CD4-positive, alpha-beta T cell treated with Interferon alpha-2 for 1 hour (primary cell): Measurements from ENCODE around the gene CTR9.

Experiments
- DNase-seq, 2 donors: peaks; one replicate each; pipeline ENCODE4 v3.0.0-alpha.2; 2020 to 2022

CTR9 gene

DNA sequence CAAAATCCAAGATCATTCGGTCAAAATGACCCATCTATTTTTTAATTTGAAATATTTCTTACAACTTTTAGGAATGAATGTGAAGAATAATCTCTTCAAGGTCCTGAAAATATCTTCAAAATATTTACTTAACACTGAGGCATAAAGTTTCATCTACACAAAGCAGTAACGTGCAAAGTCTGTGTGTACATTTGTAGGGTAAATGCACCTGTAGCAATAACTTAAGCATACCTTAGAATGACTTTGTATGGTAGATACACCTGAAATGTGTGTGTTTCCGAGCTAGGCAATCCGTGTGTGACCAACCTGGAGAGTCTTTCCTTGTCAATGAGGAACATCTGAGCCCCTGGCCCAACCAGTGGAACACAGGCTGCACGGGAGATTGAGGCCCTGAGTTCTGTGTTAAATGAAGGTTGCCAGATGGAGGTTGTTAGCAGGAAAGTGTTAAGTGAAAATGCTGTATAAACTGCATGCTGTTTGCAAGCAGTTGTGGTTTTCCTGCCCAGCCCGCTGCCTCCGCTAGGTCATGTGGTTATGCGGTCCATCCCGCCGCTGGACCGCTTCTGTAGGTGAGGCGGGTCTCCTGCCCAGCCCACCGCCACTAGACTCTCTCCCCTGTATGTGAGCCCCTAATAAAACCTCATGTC is 7.6 kb upstream of the CTR9 start:
- DNase-seq, result peak; percentile 18 to 52

DNA sequence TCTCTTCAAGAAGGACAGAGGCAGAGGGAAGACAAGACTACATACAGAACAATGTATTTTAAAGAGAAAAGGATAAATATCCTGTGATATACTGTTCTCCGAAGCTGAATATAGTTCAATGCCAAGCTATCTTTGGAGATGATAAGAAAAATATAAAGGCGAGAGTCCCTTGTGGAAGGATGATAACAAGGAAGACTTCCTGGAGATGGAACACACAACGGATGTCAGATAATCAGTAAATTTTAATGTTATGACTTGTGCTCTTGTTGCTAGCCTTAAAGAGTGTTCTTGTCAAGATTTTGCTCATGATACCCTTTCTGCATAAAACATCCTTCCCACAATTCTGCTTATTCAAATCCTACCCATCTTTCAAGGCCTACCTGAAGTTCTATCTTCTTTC is 6.8 kb upstream of the CTR9 start:
- no peak for DNase-seq

DNA sequence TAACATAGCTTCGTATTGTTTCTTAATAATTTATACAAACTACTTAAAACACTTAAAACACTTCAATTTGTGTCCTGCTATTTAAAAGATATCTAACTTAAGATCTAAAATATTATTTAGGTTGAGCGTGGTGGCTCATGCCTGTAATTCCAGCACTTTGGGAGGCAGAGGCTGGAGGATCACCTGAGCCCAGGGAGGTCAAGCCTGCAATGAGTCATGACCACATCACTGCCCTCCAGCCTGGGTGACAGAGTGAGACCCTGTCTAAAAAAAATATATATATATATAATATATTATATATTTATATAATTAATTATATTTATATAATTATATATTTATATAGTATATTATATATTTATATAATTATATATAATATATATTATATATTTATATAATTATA is 4.2 kb upstream of the CTR9 start:
- DNase-seq, result no peak

DNA sequence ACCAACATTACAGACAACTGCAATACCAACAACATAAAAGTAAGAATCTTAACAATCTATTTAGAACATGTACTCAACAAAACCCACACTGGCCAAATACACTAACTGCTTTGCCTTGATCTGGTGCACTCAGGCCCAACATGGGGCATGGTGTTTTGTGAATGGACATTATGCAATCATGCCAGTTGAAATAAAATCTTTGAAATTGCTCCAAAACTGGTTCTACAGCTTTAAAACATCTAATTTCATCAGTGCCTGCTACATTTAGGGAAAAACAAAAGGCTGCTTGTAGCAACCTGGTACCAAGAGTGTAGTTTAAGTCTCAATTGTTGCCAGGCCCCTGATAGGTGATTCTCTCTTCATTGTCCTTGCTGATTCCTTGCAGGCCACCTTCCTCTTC is 3.3 kb upstream of the CTR9 start:
- DNase-seq, result no peak

DNA sequence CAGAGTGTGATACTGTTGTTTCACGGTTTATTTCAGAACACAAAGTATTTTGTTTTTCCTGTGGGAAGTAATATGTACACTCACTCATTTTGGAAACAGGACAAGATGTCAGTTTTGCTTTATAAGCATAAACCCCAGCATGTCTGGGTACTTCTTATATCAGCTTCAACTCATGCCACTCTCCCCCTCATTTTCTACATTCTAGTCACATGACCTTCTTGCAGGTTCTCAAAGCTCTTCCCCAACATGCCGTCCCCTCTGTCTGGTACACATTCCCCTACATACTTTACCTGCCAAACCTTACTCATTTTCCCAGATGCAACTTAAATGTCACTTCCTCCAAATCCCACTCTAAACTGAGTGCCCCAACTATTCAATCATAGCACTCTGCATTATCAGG is 1.6 kb upstream of the CTR9 start:
- no peak for DNase-seq

DNA sequence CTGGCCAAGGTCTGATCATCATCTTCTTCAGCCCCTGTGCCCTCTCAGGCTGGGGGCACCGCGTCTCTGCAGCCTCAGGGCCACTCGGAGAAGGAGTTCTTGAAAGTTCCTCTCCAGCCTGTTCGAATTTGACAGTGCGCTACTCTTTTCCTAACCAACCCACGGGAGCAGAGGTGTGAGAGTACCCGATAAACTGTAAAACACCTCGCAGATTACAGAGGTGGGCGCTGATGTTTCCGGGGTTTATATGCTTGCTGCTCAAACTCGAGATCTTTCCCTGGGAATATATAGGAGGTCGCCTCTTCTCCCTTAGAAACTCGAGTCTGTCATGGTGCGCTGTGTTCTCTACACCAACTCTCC is 515 bp downstream of the CTR9 start:
- no peak for DNase-seq

DNA sequence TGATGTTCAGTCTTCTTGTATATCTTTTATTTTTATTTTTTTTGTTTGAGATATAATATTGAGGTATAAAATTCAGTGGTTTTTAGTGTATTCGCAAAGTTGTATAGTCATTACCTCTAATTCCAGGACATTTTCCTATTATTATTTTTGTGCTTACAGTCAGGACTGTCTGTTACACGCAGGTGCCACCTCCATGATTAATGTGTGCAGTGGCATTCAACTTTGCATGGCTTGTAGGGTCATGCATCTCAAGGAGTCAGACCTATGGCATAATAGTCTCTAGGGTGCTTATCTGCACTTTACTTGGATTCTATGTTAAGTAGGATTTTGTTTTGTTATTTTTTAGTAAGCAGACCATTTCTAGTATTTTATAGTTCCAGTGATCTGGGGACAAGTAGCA is 1.0 kb downstream of the CTR9 start:
- DNase-seq, result no peak

DNA sequence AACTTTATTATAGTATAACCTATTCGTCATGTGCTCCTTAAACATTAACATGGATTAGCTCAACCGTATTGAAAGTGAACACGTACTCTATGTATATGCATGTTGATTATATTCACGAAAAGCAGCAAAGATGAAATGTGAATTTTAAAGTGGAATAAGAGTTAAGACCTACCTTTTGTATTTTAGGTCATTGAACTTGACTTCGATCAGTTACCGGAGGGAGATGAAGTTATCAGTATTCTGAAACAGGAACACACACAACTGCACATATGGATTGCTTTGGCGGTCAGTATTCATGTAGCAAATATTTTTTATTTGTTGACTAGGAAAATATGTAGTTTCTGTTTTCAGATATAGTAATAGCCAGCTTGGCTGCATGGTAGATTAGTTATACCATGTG is 1.4 kb downstream of the CTR9 start:
- DNase-seq, result no peak

DNA sequence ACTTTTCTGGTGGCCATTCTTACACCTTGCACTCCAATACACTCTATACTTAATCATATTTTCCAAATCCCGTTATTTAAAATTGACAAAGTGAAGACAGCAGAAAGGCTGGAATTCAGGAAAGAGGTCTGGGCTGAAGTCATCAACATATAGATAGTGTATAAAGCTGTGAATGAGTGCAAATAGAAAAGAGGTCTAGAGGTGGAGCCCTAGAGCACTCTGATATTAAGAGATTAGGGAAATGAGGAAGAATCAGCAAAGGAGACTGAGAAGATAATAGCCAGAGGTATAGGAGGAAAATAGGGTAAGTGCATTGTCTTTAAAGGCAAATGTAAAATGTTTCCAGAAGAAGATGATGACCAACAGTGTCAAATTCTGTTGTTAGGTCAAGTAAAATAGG is 7.9 kb downstream of the CTR9 start:
- no peak for DNase-seq

DNA sequence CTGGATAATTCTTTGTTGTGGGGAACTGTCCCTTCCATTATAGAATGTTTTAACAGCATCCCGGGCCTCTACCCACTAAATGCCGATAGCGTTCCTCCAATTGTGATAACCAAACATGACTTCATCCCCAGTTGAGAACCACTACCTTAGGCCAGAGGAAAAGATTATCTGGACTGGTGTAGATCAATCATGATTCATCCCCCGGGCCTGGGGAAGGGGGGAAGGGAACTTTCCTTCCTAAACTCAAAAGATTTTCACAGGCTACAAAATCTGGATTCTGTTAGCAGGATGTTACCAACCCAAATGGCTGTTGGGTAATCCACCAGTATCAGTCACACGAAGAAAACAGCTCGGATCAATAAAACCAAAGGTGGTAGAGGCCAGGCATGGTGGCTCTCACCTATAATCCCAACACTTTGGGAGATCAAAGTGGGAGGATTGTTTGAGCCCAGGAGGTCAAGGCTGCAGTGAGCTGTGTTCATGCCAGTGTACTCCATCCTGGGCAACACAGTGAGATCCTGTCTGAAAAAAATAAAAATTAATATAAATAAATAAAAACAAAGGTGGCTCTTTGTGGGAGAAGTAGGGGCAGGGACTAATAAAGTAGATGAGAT is 10.1 kb downstream of the CTR9 start:
- no peak for DNase-seq

DNA sequence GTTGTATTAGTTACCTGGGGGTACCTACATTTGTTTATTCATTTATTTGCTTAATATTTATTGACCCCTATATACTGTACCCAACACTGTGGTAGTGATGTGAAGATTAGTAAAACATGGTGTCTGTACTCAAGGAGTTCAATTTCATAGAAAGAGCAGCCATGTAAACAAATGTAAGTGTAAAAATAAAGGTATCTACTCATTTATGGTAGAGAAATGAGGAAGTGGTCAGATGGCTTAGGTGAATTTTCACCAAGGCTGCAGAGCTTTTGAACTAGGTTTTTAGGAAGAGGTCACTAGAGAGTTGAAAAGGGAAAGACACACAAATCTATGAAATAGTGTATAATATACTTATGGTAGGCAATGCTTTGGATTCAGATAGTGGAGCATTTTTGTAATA is 11.1 kb downstream of the CTR9 start:
- DNase-seq, result no peak

DNA sequence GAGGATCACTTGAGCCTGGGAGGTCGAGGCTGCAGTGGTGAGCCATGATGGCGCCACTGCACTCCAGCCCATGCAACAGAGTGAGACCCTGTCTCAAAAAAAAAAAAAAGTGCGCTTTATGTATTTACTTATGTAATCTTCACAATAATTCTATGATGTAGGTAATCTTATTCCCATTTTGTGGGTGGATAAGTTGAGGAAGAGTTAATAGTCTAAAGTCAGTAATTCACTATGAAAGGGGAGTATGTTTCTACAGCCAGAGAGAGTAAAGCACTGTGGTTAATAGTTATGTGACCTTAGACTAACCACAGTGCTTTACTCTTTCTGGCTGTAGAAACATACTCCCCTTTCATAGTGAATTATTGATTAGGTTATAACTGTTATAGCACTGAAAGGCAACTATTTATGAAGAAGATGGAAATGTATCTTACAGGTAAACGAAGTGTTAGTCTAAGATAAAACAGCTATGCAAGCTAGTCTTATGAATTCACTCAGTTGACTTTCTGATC is 11.9 kb downstream of the CTR9 start:
- no peak for DNase-seq

DNA sequence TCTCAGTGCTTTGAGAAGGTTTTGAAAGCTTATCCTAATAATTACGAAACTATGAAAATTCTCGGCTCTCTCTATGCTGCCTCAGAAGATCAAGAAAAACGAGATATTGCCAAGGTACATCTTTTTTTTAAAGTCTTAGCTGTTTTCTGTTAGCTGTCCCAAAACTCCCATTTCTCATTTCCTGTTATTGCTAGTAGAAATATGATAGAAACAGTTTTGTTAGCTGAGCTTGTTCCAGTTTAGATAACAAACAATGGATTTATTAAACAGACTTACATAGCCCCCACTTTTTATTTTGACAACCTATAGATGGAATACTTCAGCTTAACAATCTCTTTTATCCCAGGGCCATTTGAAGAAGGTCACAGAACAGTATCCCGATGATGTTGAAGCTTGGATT is 12.7 kb downstream of the CTR9 start:
- no peak for DNase-seq

DNA sequence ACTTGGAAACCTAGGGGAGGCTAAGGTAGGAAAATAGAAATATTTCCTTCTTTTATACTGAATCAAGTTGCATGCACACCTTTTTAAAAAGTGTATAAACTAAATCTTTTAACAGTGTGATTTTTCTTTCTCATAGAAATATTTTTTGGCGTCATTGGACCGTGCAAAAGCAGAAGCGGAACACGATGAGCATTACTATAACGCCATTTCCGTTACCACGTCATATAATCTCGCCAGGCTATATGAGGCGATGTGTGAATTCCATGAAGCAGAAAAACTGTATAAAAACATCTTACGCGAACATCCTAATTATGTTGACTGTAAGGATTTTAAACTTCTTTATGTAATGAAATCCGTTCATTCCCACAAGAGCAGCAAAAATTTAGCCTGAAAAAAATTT is 13.4 kb downstream of the CTR9 start:
- no peak for DNase-seq

DNA sequence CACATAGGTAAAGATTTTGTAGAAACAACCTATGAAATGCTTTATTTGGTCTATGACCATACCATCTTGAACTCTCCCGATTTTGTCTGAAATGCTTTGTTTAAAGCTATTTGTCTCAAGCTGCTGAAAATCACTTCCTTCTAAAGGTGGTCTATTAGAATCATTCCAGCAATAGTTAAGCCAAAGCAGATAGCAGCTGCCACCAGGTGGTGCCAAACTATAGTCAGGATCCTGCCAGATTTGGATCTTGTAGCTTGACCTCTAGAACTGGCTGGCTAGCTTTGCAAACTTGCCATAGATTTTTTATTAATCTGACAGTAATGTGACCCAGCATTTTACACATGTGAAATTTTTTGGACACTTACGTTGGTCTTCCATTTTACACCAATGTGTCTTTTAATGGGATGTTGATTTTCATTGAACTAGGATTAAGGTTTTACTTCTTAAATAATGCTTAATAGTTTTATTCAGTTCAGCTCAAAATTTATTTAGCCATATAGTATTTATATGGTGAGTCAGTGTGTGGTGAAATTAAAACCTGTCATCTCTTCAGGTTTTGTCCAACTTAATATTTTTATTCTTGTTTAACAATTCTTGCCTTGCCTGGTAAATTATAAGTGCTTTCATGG is 19.7 kb downstream of the CTR9 start:
- peak in 1 of 2 donors; percentile 27 for DNase-seq

DNA sequence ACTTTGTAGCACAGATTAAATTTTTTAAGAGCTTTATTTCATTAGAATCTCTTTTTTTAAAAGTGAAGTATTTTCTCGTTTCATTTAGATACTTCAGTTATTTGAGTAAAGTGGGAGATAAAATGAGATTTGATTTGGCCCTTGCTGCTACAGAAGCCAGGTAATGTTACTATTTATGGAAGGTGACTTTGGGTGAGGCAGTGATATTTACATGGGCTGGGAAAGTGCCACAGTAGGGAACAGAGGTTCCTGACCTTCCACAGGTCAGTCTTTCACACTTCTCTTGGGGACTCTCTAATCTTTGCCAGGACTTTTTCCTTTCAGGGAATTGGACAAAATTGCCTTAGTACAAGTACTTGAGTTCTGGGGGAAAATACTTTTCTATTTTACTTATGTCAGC is 20.4 kb downstream of the CTR9 start:
- no peak for DNase-seq

DNA sequence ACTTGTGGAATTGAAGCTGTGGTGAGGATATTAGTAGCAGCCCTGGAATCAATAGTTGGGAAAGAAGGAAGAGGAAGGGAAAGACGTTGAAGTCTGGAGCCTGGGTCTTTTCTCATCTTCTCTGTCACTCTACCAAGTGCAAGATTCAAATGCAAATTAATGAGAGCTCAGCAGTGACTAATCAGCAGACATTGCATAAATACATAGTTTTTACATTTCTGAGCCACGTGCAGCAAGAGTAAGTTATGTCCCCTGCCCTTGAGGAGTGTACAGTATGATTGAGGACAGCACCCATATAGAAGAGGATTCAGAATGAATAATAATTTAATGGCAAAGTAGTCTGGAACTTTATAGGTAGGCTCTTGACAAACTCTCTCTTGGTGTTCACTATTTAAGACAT is 23.8 kb downstream of the CTR9 start:
- no peak for DNase-seq

DNA sequence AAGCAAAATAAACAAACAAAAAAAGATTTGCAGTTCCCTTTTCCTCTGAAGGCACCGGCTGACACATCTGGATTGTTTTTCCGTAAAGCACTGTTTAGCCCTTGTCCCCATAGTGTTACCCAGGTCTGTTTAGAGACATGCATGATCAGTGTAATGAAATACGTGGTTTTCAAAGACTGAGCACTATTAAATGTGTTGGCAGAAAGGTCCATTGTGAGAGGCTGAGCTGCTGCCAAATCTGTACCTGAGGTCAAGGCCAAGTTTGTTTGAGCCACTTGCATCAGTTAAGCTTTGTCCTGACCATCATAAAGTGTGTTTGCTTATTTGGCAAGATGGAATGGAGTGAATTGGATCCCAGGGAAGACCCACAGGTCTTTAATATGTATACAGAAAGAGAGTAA is 26.3 kb downstream of the CTR9 start:
- no peak for DNase-seq

DNA sequence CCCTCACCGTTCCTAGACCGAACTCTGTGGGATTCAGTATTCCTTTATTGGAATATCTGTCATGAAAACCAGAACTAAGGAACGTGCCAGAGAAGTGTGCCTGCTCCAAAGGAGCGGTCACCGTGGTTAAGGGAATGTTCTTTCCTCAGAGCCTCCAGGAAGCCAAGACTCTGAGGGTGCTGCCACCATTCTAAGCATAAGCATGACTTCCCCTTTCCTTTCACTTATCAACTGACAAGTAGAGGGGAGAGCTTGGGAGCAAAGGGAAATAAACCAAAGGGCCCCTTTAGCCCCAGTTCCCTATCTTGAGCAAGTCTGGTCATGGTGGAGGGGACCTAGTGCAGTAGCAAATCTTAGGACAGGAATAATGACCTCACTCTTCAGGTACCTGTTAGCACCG is 26.8 kb downstream of the CTR9 start:
- no peak for DNase-seq

DNA sequence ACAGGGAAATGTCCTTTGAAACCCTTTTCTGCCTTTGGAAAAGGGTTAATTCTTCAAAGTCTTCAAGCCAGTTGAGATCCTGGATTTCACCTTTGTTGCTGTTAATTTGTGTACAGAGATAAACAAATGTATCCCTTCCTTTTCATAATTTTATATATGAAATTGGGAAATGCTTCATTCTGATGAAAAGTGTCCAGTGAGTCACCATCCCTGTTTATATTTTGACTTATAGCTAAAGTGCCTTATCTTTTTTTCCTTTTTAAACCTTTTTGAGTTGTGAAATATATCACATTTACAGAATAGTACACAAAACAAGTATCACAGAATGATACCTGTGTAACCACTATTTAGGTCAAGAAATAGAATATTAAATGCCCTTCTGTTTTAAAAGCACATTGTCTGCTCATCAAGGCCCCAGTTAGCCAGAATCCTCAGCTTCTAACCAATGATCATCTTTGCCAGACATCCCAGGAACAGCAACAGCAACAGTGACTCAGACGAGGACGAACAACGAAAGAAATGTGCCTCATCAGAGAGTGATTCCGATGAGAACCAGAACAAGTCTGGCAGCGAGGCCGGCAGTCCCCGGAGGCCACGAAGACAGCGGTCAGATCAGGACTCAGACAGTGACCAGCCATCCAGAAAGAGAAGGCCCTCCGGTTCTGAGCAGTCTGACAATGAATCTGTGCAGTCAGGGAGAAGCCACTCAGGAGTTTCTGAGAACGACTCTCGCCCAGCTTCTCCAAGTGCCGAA is 27.3 kb downstream of the CTR9 start:
- DNase-seq, result no peak

DNA sequence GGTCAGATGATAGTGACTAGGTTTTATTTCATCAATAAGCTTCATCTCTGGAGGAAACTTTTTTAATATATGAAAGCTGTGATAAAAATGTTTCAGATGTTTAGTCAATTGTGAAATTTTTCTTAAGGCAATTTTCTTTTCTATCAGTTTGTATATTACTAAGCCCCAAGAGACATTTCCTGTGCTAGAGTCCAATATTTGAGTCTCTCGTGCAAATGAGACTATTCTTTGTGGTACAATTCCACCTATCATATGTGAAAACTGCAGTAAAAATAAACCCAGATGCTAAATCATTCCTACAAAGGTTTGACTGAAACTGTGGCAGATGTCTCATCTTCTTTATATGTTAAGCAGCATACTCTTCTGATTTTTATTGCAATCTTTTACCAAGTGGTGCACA is 28.0 kb downstream of the CTR9 start:
- no peak for DNase-seq

DNA sequence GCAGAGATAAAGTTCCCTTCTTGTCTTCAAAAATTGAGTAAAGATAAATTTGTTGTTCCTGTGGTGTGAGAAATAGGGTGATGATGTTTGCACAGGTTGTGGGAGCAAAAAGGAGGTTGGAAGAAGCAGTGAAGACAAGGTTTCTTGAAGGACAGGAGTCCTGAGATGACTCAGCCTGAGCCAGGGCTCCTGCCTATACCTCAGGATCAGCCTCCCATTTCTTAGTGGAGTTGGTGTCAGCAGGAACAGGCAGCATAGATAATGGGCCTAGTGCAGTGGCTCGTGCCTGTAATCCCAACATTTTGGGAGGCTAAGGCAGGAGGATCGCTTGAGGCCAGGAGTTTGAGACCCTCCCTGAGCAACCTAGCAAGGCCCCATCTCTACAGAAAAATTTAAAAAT is 29.0 kb downstream of the CTR9 start:
- no peak for DNase-seq

DNA sequence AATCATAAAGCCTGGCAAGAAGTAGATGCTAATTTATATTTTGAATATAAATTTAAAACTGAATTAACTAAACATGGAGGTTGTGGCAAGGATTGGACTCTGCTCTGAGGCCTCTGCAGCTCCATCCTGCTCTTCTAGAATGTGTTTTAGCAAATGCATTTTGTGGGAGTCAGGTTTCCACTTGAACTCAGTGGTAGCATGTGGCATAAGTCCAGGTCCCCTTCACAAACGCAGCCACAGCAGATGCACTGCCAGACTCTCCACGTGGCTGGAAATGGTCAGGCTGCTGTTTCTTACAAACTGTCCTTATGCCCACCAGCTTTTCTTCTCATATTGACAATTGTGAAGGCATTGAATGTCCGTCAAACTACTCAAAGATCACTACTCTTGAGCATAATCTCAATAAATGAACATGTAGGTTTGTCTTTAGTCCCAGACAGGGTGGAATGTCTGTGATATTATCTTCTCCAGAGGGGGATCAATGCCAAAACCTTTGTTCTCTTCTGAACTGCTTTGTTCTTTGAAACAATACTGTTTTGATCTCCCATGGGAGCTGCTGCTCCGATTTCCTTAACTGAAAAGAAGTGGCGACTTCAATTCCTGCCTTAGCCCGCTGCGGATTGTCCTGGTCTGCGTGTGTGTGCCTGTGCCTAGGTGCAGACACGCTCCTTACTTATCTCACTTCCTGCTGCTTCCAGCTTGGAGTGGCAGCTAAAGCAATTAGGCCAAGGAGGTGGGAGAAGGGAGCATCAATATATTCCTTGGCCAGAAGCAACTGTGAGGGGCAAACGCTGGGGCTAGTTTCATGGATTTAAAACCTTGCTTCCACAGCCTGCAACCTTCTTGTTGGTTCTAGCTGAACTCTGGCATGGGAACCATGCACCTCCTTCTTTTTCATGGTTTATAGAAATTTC is 33.4 kb downstream of the CTR9 start:
- no peak for DNase-seq
